ENCODE measurements around the gene SCN7A. TPM values are rescaled to one million over a fixed set of nuclear protein-coding genes. Genes with fewer than 3 reads are reported as not detected.

SCN7A gene
- total RNA-seq, 1 experiment from 2014 or later: 0.07 TPM

- Histone ChIP-seq H3K27me3 (ENCODE audit: control insufficient read depth, insufficient read depth, low read length) (no peaks in the 10 kb centered on the region), H3K4me3 (ENCODE audit: insufficient read depth, low read depth, low read length) (no peak overlapping the region), H3K36me3 (replicated peaks; ENCODE audit: control insufficient read depth, insufficient read depth, low read length) (no peaks in the 10 kb centered on the region)
- DNase-seq: no peak
These were observed 99.8 kb downstream of the SCN7A start for GRCh38 chr2:166394245-166394644.

GRCh38 chr2:166393008-166393407 lies 101.0 kb downstream of the SCN7A start:
- Histone ChIP-seq H3K27me3 (ENCODE audit: control insufficient read depth, insufficient read depth, low read length) (no peaks in the 10 kb centered on the region), H3K4me3 (ENCODE audit: insufficient read depth, low read depth, low read length) (no peak overlapping the region), H3K36me3 (replicated peaks; ENCODE audit: control insufficient read depth, insufficient read depth, low read length) (no peaks in the 10 kb centered on the region)
- no peak for DNase-seq

- DNase-seq: no peak
- Histone ChIP-seq H3K27me3 (ENCODE audit: control insufficient read depth, insufficient read depth, low read length) (no peaks in the 10 kb centered on the region), H3K36me3 (replicated peaks; ENCODE audit: control insufficient read depth, insufficient read depth, low read length) (no peaks in the 10 kb centered on the region)
These were observed 105.5 kb downstream of the SCN7A start for GRCh38 chr2:166388481-166389070.

GRCh38 chr2:166385313-166385712 lies 108.7 kb downstream of the SCN7A start:
- no peak for DNase-seq
- H3K4me3 ChIP-seq (ENCODE audit: insufficient read depth, low read depth, low read length): no peak overlapping the region
- H3K36me3 ChIP-seq (replicated peaks; ENCODE audit: control insufficient read depth, insufficient read depth, low read length): no peaks in the 10 kb centered on the region
- H3K27me3 ChIP-seq (ENCODE audit: control insufficient read depth, insufficient read depth, low read length): no peaks in the 10 kb centered on the region

More at GRCh38 chr2:166388481-166389070, 105.5 kb downstream of the SCN7A start:
- no peak overlapping the region for H3K4me3 ChIP-seq (ENCODE audit: insufficient read depth, low read depth, low read length)

DNA sequence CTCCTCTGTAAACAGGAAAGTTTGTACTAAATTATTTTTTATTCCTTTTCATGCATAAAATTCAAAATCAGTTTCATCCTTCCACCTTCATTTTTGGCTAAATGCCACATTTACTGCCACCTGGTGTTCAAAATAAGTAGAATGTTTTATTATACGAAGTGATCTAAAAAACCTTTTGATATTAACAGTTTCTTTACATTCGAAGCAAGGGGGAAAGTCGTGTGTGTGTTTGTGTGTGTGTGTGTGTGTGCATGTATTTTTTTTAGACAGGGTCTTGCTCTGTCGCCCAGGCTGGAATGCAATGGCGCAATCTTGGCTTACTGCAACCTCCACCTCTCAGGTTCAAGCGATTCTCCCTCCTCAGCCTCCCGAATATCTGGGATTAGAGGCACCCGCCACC lies 109.3 kb downstream of the SCN7A start:
- Histone ChIP-seq H3K36me3 (replicated peaks; ENCODE audit: control insufficient read depth, insufficient read depth, low read length) (no peaks in the 10 kb centered on the region), H3K4me3 (ENCODE audit: insufficient read depth, low read depth, low read length) (no peak overlapping the region), H3K27me3 (ENCODE audit: control insufficient read depth, insufficient read depth, low read length) (no peaks in the 10 kb centered on the region)
- no peak for DNase-seq

GRCh38 chr2:166382448-166382847 lies 111.6 kb downstream of the SCN7A start:
- Histone ChIP-seq H3K4me3 (ENCODE audit: insufficient read depth, low read depth, low read length) (no peak overlapping the region), H3K36me3 (replicated peaks; ENCODE audit: control insufficient read depth, insufficient read depth, low read length) (no peaks in the 10 kb centered on the region), H3K27me3 (ENCODE audit: control insufficient read depth, insufficient read depth, low read length) (no peaks in the 10 kb centered on the region)
- DNase-seq: no peak

DNA sequence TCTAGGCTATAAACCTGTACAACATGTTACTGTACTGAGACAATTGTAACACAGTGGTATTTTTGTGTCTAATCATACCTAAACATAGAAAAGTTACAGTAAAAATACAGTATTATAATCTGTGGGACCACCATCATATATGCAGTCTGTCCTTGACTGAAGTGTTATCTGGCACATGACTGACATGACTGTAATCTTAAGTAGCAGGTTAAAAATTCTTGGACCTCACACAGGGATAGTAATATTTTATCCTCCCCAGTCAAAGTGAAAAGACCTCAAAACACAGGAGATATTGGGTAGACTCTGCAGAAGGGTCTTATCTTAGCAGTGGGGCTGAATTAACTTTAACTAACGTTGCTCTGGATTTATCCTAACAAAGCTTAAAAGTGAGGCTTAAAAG lies 113.4 kb downstream of the SCN7A start:
- no peak for DNase-seq
- Histone ChIP-seq H3K27me3 (ENCODE audit: control insufficient read depth, insufficient read depth, low read length) (peaks cover 1% of the 10 kb centered on the region; the same call in 1 of the 2 replicates), H3K36me3 (replicated peaks; ENCODE audit: control insufficient read depth, insufficient read depth, low read length) (no peaks in the 10 kb centered on the region), H3K4me3 (ENCODE audit: insufficient read depth, low read depth, low read length) (no peak overlapping the region)

GRCh38 chr2:166376873-166377272 lies 117.2 kb downstream of the SCN7A start:
- no peak for DNase-seq
- peaks cover 3% of the 10 kb centered on the region; the same call in 1 of the 2 replicates for H3K27me3 ChIP-seq (ENCODE audit: control insufficient read depth, insufficient read depth, low read length)
- H3K36me3 ChIP-seq (replicated peaks; ENCODE audit: control insufficient read depth, insufficient read depth, low read length): no peaks in the 10 kb centered on the region
- peak overlapping the region; percentile 71; the same call in 1 of the 2 replicates for H3K4me3 ChIP-seq (ENCODE audit: insufficient read depth, low read depth, low read length)

DNA sequence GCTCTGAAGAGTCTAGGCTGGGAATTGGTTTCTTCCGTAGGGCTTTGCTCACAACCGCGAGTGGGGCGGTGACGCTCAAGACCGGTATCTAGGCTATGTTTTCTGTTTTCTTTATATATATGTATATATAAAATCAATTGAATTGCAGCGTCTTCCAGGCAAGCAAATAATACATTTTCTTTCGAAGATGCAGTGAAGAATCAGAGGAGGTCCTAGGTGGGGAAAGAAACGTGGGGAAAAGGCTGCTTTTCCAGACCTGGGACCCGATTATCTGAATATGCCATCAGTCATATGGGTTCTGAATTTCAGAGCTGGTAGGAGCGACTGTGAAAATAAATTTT lies 117.6 kb downstream of the SCN7A start:
- H3K36me3 ChIP-seq (replicated peaks; ENCODE audit: control insufficient read depth, insufficient read depth, low read length): no peaks in the 10 kb centered on the region
- peak overlapping the region; percentile 71 for H3K4me3 ChIP-seq (ENCODE audit: insufficient read depth, low read depth, low read length)
- peaks cover 3% of the 10 kb centered on the region; the same call in 1 of the 2 replicates for H3K27me3 ChIP-seq (ENCODE audit: control insufficient read depth, insufficient read depth, low read length)
- no peak for DNase-seq

- Histone ChIP-seq H3K4me3 (ENCODE audit: insufficient read depth, low read depth, low read length) (peak within 1 kb of the TSS; percentile 71), H3K27me3 (ENCODE audit: control insufficient read depth, insufficient read depth, low read length) (peaks cover 3% of the 10 kb centered on the region; the same call in 1 of the 2 replicates), H3K36me3 (replicated peaks; ENCODE audit: control insufficient read depth, insufficient read depth, low read length) (no peaks in the 10 kb centered on the region)
- DNase-seq: peak; percentile 89
These were observed 118.1 kb downstream of the SCN7A start, which contains the start of gene SCN9A for GRCh38 chr2:166375736-166376487. TSS of gene SCN9A (minus strand) at chr2:166375944. CDS start at chr2:166311756, 64,188 bp downstream.

- Histone ChIP-seq H3K36me3 (replicated peaks; ENCODE audit: control insufficient read depth, insufficient read depth, low read length) (no peaks in the 10 kb centered on the region), H3K4me3 (ENCODE audit: insufficient read depth, low read depth, low read length) (peak overlapping the region; percentile 71), H3K27me3 (ENCODE audit: control insufficient read depth, insufficient read depth, low read length) (peaks cover 3% of the 10 kb centered on the region; the same call in 1 of the 2 replicates)
- DNase-seq: no peak
These were observed 118.8 kb downstream of the SCN7A start for GRCh38 chr2:166375195-166375735.

DNA sequence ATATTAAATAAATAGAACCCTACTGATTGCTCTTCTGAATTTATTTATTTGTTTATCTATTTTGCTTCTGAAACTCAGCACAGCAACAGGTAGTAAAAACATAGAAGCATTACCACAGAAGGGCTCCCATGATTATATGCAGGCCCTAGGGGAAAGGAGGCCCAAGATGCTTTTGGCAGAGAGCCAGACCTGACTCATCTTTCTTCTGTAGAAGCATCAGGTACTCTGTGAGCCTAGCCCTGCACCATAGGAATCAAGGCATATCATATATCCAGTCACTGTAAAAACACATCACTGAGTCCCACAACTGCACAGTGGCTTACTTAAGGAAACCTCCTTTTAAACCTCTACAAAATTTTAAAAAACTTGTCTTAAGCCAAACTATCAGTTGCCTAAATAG lies 120.1 kb downstream of the SCN7A start:
- Histone ChIP-seq H3K4me3 (ENCODE audit: insufficient read depth, low read depth, low read length) (no peak overlapping the region), H3K27me3 (ENCODE audit: control insufficient read depth, insufficient read depth, low read length) (peaks cover 3% of the 10 kb centered on the region; the same call in 1 of the 2 replicates)

GRCh38 chr2:166373539-166373938 lies 120.5 kb downstream of the SCN7A start:
- H3K36me3 ChIP-seq (replicated peaks; ENCODE audit: control insufficient read depth, insufficient read depth, low read length): no peaks in the 10 kb centered on the region
- peaks cover 3% of the 10 kb centered on the region; the same call in 1 of the 2 replicates for H3K27me3 ChIP-seq (ENCODE audit: control insufficient read depth, insufficient read depth, low read length)
- no peak for DNase-seq
- H3K4me3 ChIP-seq (ENCODE audit: insufficient read depth, low read depth, low read length): no peak overlapping the region

More for the DNA sequence above, 120.1 kb downstream of the SCN7A start:
- no peak for DNase-seq
- no peaks in the 10 kb centered on the region for H3K36me3 ChIP-seq (replicated peaks; ENCODE audit: control insufficient read depth, insufficient read depth, low read length)

- H3K4me3 ChIP-seq (ENCODE audit: insufficient read depth, low read depth, low read length): no peak overlapping the region
- no peak for DNase-seq
- H3K36me3 ChIP-seq (replicated peaks; ENCODE audit: control insufficient read depth, insufficient read depth, low read length): no peaks in the 10 kb centered on the region
- peaks cover 3% of the 10 kb centered on the region; the same call in 1 of the 2 replicates for H3K27me3 ChIP-seq (ENCODE audit: control insufficient read depth, insufficient read depth, low read length)
These were observed 120.9 kb downstream of the SCN7A start for GRCh38 chr2:166373105-166373504.

GRCh38 chr2:166372046-166372445 lies 122.0 kb downstream of the SCN7A start:
- no peak overlapping the region for H3K4me3 ChIP-seq (ENCODE audit: insufficient read depth, low read depth, low read length)
- H3K36me3 ChIP-seq (replicated peaks; ENCODE audit: control insufficient read depth, insufficient read depth, low read length): no peaks in the 10 kb centered on the region
- H3K27me3 ChIP-seq (ENCODE audit: control insufficient read depth, insufficient read depth, low read length): peaks cover 3% of the 10 kb centered on the region; the same call in 1 of the 2 replicates
- DNase-seq: no peak
